ENCODE data around the gene CDKN2A. TPM values are rescaled to one million over a fixed set of nuclear protein-coding genes. Genes with fewer than 3 reads are reported as not detected.

The CDKN2A gene
- polyA plus RNA-seq, 1 donor (not counting 4 experiments of a cell fraction or from before 2014, with no cell fraction given): 65.3 TPM

GRCh38 chr9:21969011-21969940 lies 24.9 kb downstream of the CDKN2A start:
- Histone ChIP-seq H3K4me3 (ENCODE audit: control insufficient read depth in 2 of 3, extremely low read depth in 1 of 3, insufficient read depth in 2 of 3, low read depth in 1 of 3, low read length in 3 of 3) (peak overlapping the region in 1 of 3 experiments; percentile 24), H3K9me3 (ENCODE audit: control insufficient read depth, low read depth, low read length) (peaks cover 22% of the 10 kb centered on the region), H4K20me1 (ENCODE audit: control insufficient read depth, extremely low read depth, insufficient read depth, low read length) (no peaks in the 10 kb centered on the region), H3K27ac (ENCODE audit: control insufficient read depth, insufficient read depth, low read length) (no peak overlapping the region), H3K4me1 (ENCODE audit: control insufficient read depth, extremely low read depth, insufficient read depth, low read length) (peaks cover 16% of the 10 kb centered on the region), H3K4me2 (ENCODE audit: control insufficient read depth, extremely low read depth, insufficient read depth, low read depth, low read length) (peak overlapping the region; percentile 65), H2AFZ (ENCODE audit: control insufficient read depth, low read length) (no peak overlapping the region), H3K9ac (ENCODE audit: control insufficient read depth, extremely low read depth, insufficient read depth, low read length) (no peak overlapping the region), H3K27me3 (ENCODE audit: control insufficient read depth, extremely low read depth, insufficient read depth, low read length) (peaks cover 62% of the 10 kb centered on the region), H3K9me1 (ENCODE audit: control insufficient read depth, extremely low read depth, insufficient read depth, low read length) (no peaks in the 10 kb centered on the region), H3K36me3 (ENCODE audit: control insufficient read depth in 2 of 2, extremely low read depth in 1 of 2, insufficient read depth in 2 of 2, low read length in 2 of 2) (peaks cover 5 to 13% of the 10 kb centered on the region in 2 experiments), H3K79me2 (ENCODE audit: control insufficient read depth, insufficient read depth, low read length) (no peaks in the 10 kb centered on the region)
- TF ChIP-seq EZH2 (IDR thresholded peaks at IDR 0.05; ENCODE audit: low read length): no peak
- TF ChIP-seq, protein P1, sequence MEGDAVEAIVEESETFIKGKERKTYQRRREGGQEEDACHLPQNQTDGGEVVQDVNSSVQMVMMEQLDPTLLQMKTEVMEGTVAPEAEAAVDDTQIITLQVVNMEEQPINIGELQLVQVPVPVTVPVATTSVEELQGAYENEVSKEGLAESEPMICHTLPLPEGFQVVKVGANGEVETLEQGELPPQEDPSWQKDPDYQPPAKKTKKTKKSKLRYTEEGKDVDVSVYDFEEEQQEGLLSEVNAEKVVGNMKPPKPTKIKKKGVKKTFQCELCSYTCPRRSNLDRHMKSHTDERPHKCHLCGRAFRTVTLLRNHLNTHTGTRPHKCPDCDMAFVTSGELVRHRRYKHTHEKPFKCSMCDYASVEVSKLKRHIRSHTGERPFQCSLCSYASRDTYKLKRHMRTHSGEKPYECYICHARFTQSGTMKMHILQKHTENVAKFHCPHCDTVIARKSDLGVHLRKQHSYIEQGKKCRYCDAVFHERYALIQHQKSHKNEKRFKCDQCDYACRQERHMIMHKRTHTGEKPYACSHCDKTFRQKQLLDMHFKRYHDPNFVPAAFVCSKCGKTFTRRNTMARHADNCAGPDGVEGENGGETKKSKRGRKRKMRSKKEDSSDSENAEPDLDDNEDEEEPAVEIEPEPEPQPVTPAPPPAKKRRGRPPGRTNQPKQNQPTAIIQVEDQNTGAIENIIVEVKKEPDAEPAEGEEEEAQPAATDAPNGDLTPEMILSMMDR (optimal IDR thresholded peaks at IDR 0.05 in 1 of 3, IDR thresholded peaks at IDR 0.05 in 1 of 3, conservative IDR thresholded peaks at IDR 0.05 in 1 of 3; ENCODE audit: extremely low read depth in 1 of 3, insufficient read depth in 2 of 3, low read length in 3 of 3): no peak
- FAIRE-seq (no peak), DNase-seq (ENCODE audit: low read depth, low spot score) (no peak)
- dilution Hi-C loops (cut with MboI; ENCODE audit: extremely low pct_ligation_motif_present, low sequenced_read_pairs): no loop called here

DNA sequence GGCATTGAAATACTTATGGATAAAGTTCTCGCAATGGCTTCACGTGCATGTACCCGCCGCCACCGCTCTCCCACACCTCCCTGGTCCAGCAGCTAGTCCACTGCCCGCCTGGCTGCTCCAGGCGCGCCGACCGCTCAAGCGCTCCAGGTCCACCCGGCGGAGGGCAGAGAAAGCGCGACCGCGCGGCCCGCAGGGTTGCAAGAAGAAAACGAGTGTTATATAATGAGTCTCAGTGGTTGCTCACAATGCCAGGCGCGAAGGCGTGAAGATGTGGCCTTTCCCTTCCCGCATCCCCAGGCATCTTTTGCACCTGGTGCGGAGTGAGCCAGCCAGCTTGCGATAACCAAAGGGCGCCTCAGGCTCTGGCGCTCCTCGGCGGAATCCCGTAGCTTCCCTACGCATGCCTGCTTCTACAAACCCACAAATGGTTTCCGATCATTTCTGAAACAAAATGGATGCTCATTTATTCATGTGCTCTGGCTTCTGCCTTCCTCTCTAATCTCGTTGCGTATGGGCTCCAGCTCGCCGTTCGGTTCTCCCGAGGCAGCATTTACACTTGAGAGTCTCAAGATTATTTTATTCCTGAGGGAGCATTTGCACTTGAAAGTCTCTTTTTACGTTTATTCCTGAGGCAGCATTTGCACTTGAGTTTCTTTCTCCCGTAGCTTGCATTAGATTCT lies 25.7 kb downstream of the CDKN2A start:
- Histone ChIP-seq H2AFZ (ENCODE audit: control insufficient read depth, low read length) (no peak overlapping the region), H3K27me3 (ENCODE audit: control insufficient read depth, extremely low read depth, insufficient read depth, low read length) (peaks cover 54% of the 10 kb centered on the region), H4K20me1 (ENCODE audit: control insufficient read depth, extremely low read depth, insufficient read depth, low read length) (no peaks in the 10 kb centered on the region), H3K9me1 (ENCODE audit: control insufficient read depth, extremely low read depth, insufficient read depth, low read length) (no peaks in the 10 kb centered on the region), H3K4me2 (ENCODE audit: control insufficient read depth, extremely low read depth, insufficient read depth, low read depth, low read length) (peak overlapping the region; percentile 65), H3K4me3 (ENCODE audit: control insufficient read depth in 2 of 3, extremely low read depth in 1 of 3, insufficient read depth in 2 of 3, low read depth in 1 of 3, low read length in 3 of 3) (peak overlapping the region in 1 of 3 experiments; percentile 38), H3K9ac (ENCODE audit: control insufficient read depth, extremely low read depth, insufficient read depth, low read length) (no peak overlapping the region), H3K9me3 (ENCODE audit: control insufficient read depth, low read depth, low read length) (peaks cover 22% of the 10 kb centered on the region), H3K27ac (ENCODE audit: control insufficient read depth, insufficient read depth, low read length) (no peak overlapping the region), H3K4me1 (ENCODE audit: control insufficient read depth, extremely low read depth, insufficient read depth, low read length) (peaks cover 16% of the 10 kb centered on the region), H3K36me3 (ENCODE audit: control insufficient read depth in 2 of 2, extremely low read depth in 1 of 2, insufficient read depth in 2 of 2, low read length in 2 of 2) (peaks cover 5 to 13% of the 10 kb centered on the region in 2 experiments), H3K79me2 (ENCODE audit: control insufficient read depth, insufficient read depth, low read length) (no peaks in the 10 kb centered on the region)
- dilution Hi-C loops (cut with MboI; ENCODE audit: extremely low pct_ligation_motif_present, low sequenced_read_pairs): no loop called here
- DNase-seq (ENCODE audit: low read depth, low spot score) (no peak), FAIRE-seq (no peak)
- TF ChIP-seq, protein P1 (optimal IDR thresholded peaks at IDR 0.05 in 1 of 3, IDR thresholded peaks at IDR 0.05 in 1 of 3, conservative IDR thresholded peaks at IDR 0.05 in 1 of 3; ENCODE audit: extremely low read depth in 1 of 3, insufficient read depth in 2 of 3, low read length in 3 of 3): no peak
- TF ChIP-seq EZH2 (IDR thresholded peaks at IDR 0.05; ENCODE audit: low read length): peak; percentile 3
